ENCODE data around the gene PCDHB3.

The PCDHB3 gene

DNA sequence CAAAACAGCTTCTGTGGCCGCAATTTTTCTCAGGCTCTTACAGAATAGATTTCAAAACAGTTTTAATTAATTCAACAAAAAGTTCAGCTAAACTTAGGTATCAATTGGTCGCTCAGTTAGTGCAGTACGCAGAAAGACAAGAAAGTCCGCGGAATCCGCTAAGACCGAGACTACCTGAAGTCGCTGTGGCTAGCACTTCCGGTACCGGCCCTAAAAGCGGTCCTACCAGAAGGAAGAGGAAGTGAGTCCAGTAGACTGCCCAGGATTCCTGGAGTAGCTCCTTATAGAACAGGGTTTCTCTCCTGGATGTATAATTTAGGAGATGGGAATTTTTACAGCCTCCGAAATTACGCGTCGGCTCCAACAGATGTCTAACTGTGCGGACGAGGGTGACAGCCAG lies 22.4 kb upstream of the PCDHB3 start:
- H3K4me2 ChIP-seq (ENCODE audit: low read depth, low read length, poor library complexity, severe bottlenecking) = no peak overlapping the region
- TF ChIP-seq EZH2phosphoT487 (conservative IDR thresholded peaks at IDR 0.05; ENCODE audit: low read length) (no peak), CTCF (IDR thresholded peaks at IDR 0.05; ENCODE audit: insufficient read depth, low read length, poor library complexity, severe bottlenecking) (no peak)
- no peak overlapping the region for H3K9ac ChIP-seq (ENCODE audit: low read length)
- H3K36me3 ChIP-seq (ENCODE audit: low read length) = no peaks in the 10 kb centered on the region
- H3F3A ChIP-seq (ENCODE audit: insufficient read depth) = no peaks in the 10 kb centered on the region
- no peaks in the 10 kb centered on the region for H3K27me3 ChIP-seq (ENCODE audit: low read length)
- no peak overlapping the region for H2AFZ ChIP-seq (ENCODE audit: low read depth, low read length, severe bottlenecking)
- no peaks in the 10 kb centered on the region for H3K9me3 ChIP-seq (ENCODE audit: insufficient read depth, low read length)
- H3K79me2 ChIP-seq (ENCODE audit: insufficient read depth, low read length) = no peaks in the 10 kb centered on the region
- H4K20me1 ChIP-seq (ENCODE audit: low read depth, low read length) = no peaks in the 10 kb centered on the region
- H3K9me2 ChIP-seq (replicated peaks; ENCODE audit: insufficient read depth, low read length) = no peaks in the 10 kb centered on the region
- no peak overlapping the region for H3K27ac ChIP-seq (ENCODE audit: low read depth, low read length)
- no peak overlapping the region for H3K4me3 ChIP-seq (ENCODE audit: insufficient read depth, low read length, poor library complexity, severe bottlenecking)

DNA sequence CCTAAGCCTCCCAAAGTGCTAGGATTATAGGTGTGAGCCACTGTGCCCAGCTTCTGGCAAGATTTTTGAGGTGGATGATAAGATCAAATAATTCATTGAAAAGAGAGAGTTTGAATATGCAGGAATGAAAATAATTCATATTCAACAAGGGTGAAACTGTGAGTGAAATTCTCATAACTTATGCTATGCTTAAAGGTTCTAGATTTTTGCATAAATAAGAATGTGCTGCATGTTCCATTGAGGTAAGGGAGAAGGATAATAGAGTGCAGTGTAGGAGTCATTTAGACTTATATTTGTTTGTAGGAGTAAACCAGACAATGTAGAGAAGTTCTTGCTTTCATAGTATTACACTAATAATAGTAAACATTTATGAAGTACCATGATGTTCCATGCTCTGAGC lies 18.0 kb upstream of the PCDHB3 start:
- Histone ChIP-seq H3K9ac (ENCODE audit: low read length) (no peak overlapping the region), H3K79me2 (ENCODE audit: insufficient read depth, low read length) (no peaks in the 10 kb centered on the region), H2AFZ (ENCODE audit: low read depth, low read length, severe bottlenecking) (no peak overlapping the region), H3K9me3 (ENCODE audit: insufficient read depth, low read length) (no peaks in the 10 kb centered on the region), H3K27ac (ENCODE audit: low read depth, low read length) (no peak overlapping the region), H3K4me2 (ENCODE audit: low read depth, low read length, poor library complexity, severe bottlenecking) (no peak overlapping the region), H3K4me3 (ENCODE audit: insufficient read depth, low read length, poor library complexity, severe bottlenecking) (no peak overlapping the region), H3F3A (ENCODE audit: insufficient read depth) (no peaks in the 10 kb centered on the region), H3K36me3 (ENCODE audit: low read length) (no peaks in the 10 kb centered on the region), H3K27me3 (ENCODE audit: low read length) (no peaks in the 10 kb centered on the region), H4K20me1 (ENCODE audit: low read depth, low read length) (no peaks in the 10 kb centered on the region), H3K9me2 (replicated peaks; ENCODE audit: insufficient read depth, low read length) (no peaks in the 10 kb centered on the region)
- TF ChIP-seq CTCF (IDR thresholded peaks at IDR 0.05; ENCODE audit: insufficient read depth, low read length, poor library complexity, severe bottlenecking) (no peak), EZH2phosphoT487 (conservative IDR thresholded peaks at IDR 0.05; ENCODE audit: low read length) (no peak)

DNA sequence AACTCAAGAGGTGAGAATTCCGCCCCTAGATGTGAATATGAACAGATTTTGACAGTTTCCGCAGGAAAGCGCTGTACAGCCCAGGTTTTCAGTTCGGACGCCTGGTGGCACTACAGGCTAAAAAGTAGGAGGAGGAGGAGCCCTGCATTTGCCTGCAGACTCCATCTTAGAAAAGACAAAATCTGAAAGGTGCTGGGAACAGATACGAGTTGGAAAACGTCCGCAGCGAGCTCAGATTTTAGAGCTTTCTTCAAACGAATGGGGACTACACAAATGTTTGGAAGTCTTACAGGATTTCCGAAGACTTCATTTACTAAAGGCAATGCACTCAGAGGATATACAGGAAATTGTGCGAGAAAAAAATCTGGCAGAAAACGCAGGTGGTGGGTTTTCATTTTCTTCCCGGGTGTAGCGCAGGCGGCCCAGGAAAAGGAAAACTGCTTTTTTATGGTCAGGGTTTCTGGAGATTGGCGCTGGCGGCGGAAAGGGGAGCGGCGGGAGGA lies 15.7 kb upstream of the PCDHB3 start:
- Histone ChIP-seq H3F3A (ENCODE audit: insufficient read depth) (no peaks in the 10 kb centered on the region), H3K79me2 (ENCODE audit: insufficient read depth, low read length) (no peaks in the 10 kb centered on the region), H4K20me1 (ENCODE audit: low read depth, low read length) (no peaks in the 10 kb centered on the region), H2AFZ (ENCODE audit: low read depth, low read length, severe bottlenecking) (peak overlapping the region; percentile 88), H3K9ac (ENCODE audit: low read length) (peak overlapping the region; percentile 40), H3K4me3 (ENCODE audit: insufficient read depth, low read length, poor library complexity, severe bottlenecking) (peak overlapping the region; percentile 43), H3K27me3 (ENCODE audit: low read length) (no peaks in the 10 kb centered on the region), H3K9me2 (replicated peaks; ENCODE audit: insufficient read depth, low read length) (no peaks in the 10 kb centered on the region), H3K36me3 (ENCODE audit: low read length) (no peaks in the 10 kb centered on the region), H3K4me2 (ENCODE audit: low read depth, low read length, poor library complexity, severe bottlenecking) (peak overlapping the region; percentile 63), H3K27ac (ENCODE audit: low read depth, low read length) (no peak overlapping the region), H3K9me3 (ENCODE audit: insufficient read depth, low read length) (no peaks in the 10 kb centered on the region)
- TF ChIP-seq CTCF (IDR thresholded peaks at IDR 0.05; ENCODE audit: insufficient read depth, low read length, poor library complexity, severe bottlenecking) = peak; percentile 53
- no peak for TF ChIP-seq EZH2phosphoT487 (conservative IDR thresholded peaks at IDR 0.05; ENCODE audit: low read length)

Data from SU-DHL-6 (cell line).